OCI-LY1 (cell line): ENCODE data around the gene SLC2A1.

ENCODE experiments used
- EZH2 ChIP-seq: fragments of 200-600 bp; sonication (generic), shearing (Covaris generic); IDR thresholded peaks from 2 replicates; pipeline ENCODE4 v1.8.0; 2017; ENCODE audit warnings: borderline replicate concordance, mixed run types, mild to moderate bottlenecking, antibody characterized with exemption, low read length, moderate library complexity, mixed read lengths
- TF ChIP-seq, protein P1 (sequence below): fragments of 200-600 bp; sonication (generic), shearing (Covaris generic); IDR thresholded peaks from 2 replicates; pipeline ENCODE4 v1.5.1; 2017; ENCODE audit warnings: mild to moderate bottlenecking, antibody characterized with exemption, low read length, moderate library complexity, mixed read lengths

GRCh38 chr1:42914092-42914627 lies 44.5 kb downstream of the SLC2A1 start:
- TF ChIP-seq, protein P1, sequence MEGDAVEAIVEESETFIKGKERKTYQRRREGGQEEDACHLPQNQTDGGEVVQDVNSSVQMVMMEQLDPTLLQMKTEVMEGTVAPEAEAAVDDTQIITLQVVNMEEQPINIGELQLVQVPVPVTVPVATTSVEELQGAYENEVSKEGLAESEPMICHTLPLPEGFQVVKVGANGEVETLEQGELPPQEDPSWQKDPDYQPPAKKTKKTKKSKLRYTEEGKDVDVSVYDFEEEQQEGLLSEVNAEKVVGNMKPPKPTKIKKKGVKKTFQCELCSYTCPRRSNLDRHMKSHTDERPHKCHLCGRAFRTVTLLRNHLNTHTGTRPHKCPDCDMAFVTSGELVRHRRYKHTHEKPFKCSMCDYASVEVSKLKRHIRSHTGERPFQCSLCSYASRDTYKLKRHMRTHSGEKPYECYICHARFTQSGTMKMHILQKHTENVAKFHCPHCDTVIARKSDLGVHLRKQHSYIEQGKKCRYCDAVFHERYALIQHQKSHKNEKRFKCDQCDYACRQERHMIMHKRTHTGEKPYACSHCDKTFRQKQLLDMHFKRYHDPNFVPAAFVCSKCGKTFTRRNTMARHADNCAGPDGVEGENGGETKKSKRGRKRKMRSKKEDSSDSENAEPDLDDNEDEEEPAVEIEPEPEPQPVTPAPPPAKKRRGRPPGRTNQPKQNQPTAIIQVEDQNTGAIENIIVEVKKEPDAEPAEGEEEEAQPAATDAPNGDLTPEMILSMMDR, result no peak
- TF ChIP-seq EZH2, result no peak
